ENCODE results near the gene MYDGF.

MYDGF gene

GRCh38 chr19:4650159-4650558 lies 20.0 kb downstream of the MYDGF start:
- no peaks in the 10 kb centered on the region for H3K9me3 ChIP-seq (ENCODE audit: low read length)
- no peak overlapping the region for H3K9ac ChIP-seq (ENCODE audit: low read length)
- peaks cover 24% of the 10 kb centered on the region for H3K36me3 ChIP-seq (ENCODE audit: insufficient read depth, low read length)
- H3K4me1 ChIP-seq (ENCODE audit: insufficient read depth, low read length) = peaks cover 27% of the 10 kb centered on the region
- no peaks in the 10 kb centered on the region for H3K27me3 ChIP-seq (ENCODE audit: control insufficient read depth in 1 of 2, insufficient read depth in 2 of 2, low read length in 2 of 2)
- no peak overlapping the region for H3K4me3 ChIP-seq (ENCODE audit: low read depth in 1 of 2, low read length in 2 of 2)
- peak overlapping the region; percentile 8 for H3K27ac ChIP-seq (ENCODE audit: low read depth, low read length)

DNA sequence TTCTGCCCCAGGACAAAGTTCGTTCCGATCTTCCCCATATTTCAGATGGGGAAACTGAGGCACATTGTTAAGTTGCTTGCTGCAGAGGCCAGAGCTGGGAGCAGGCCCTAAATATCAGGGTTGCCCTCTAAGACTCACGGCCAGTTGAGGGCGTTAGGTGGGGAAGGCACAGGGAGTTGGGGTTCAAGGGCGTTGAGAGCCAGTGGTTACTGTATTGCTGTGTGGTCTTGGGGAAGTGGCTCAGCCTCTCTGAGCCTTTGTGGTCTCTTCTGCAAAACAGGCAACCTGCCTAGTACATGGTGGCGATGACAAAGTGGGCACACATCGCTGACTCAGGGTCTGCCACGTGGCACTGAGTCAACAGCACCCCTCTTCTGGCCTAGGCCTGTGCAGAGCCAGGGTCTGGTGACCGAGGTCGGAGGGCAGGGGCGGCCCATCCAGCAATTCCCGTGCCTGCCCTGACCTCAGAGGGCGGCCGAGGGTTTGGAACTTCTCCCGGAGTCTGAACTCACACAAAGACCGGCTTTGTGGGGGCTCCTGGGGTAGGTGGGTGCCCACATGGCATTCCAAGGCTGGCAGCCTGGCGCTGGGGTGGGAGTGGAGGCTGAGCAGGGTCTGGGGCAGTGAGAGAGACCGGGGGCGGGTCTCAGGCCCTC lies 20.6 kb downstream of the MYDGF start:
- H3K27me3 ChIP-seq (ENCODE audit: control insufficient read depth in 1 of 2, insufficient read depth in 2 of 2, low read length in 2 of 2) = no peaks in the 10 kb centered on the region
- H3K4me1 ChIP-seq (ENCODE audit: insufficient read depth, low read length) = peaks cover 27% of the 10 kb centered on the region
- H3K36me3 ChIP-seq (ENCODE audit: insufficient read depth, low read length) = peaks cover 18% of the 10 kb centered on the region
- H3K4me3 ChIP-seq (ENCODE audit: low read depth in 1 of 2, low read length in 2 of 2) = no peak overlapping the region
- no peaks in the 10 kb centered on the region for H3K9me3 ChIP-seq (ENCODE audit: low read length)
- H3K27ac ChIP-seq (ENCODE audit: low read depth, low read length) = peak overlapping the region; percentile 8
- H3K9ac ChIP-seq (ENCODE audit: low read length) = peak overlapping the region; percentile 40

GRCh38 chr19:4647676-4648644 lies 22.2 kb downstream of the MYDGF start:
- Histone ChIP-seq H3K9ac (ENCODE audit: low read length) (peak overlapping the region; percentile 45), H3K4me1 (ENCODE audit: insufficient read depth, low read length) (peaks cover 27% of the 10 kb centered on the region), H3K27ac (ENCODE audit: low read depth, low read length) (peak overlapping the region; percentile 94), H3K4me3 (ENCODE audit: low read depth in 1 of 2, low read length in 2 of 2) (no peak overlapping the region), H3K27me3 (ENCODE audit: control insufficient read depth in 1 of 2, insufficient read depth in 2 of 2, low read length in 2 of 2) (no peaks in the 10 kb centered on the region), H3K9me3 (ENCODE audit: low read length) (no peaks in the 10 kb centered on the region), H3K36me3 (ENCODE audit: insufficient read depth, low read length) (peaks cover 16% of the 10 kb centered on the region)

- Histone ChIP-seq H3K4me1 (ENCODE audit: insufficient read depth, low read length) (peaks cover 44% of the 10 kb centered on the region), H3K9ac (ENCODE audit: low read length) (no peak overlapping the region), H3K27ac (ENCODE audit: low read depth, low read length) (peak overlapping the region; percentile 86), H3K27me3 (ENCODE audit: control insufficient read depth in 1 of 2, insufficient read depth in 2 of 2, low read length in 2 of 2) (no peaks in the 10 kb centered on the region), H3K36me3 (ENCODE audit: insufficient read depth, low read length) (peaks cover 5% of the 10 kb centered on the region), H3K9me3 (ENCODE audit: low read length) (no peaks in the 10 kb centered on the region), H3K4me3 (ENCODE audit: low read depth in 1 of 2, low read length in 2 of 2) (no peak overlapping the region)
Measured at GRCh38 chr19:4645718-4646117, 24.4 kb downstream of the MYDGF start.

DNA sequence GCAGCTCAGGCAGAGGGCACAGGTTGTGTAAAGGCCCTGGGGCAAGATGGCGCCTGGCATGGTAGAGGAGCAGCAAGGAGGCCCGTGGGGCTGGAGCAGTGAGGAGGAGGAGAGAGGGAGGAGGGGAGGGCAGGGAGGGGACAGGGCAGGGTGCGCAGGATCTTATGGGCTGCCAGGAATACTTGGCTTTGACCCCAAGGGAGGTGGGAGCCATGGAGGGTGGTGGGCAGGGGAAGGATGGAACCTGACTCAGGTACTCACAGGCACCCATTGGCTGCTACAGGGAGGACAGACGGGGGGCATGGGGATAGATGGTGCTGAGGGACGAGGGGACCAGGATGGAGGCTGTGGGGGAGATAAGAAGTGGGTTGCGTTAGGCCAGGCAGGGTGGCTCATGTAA lies 27.5 kb downstream of the MYDGF start:
- Histone ChIP-seq H3K9me3 (ENCODE audit: low read length) (no peaks in the 10 kb centered on the region), H3K4me1 (ENCODE audit: insufficient read depth, low read length) (peaks cover 26% of the 10 kb centered on the region), H3K27ac (ENCODE audit: low read depth, low read length) (no peak overlapping the region)

DNA sequence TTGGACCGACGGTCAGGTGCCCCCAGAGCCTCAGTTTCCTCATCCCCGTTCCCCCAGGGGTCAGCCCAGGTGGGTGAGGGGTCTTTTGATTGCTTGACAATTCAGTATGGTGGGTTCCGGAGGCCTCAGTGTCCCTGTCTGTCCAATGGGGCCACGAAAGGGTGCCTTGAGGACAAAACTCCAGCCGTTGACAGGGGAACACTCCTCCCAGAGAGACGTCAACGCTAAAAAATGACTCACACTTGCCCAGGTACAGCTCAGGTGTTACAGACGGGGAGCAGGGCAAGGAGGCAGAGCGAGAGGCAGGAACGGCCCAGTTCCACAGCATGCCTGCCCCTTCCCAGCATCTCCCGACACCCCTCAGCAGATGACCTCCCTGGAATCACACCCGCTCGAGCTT lies 29.0 kb downstream of the MYDGF start:
- H3K4me3 ChIP-seq (ENCODE audit: low read depth in 1 of 2, low read length in 2 of 2) = peak overlapping the region; percentile 96 to 98
- peak overlapping the region; percentile 95 for H3K9ac ChIP-seq (ENCODE audit: low read length)
- peak overlapping the region; percentile 91 for H3K27ac ChIP-seq (ENCODE audit: low read depth, low read length)

More for the DNA sequence above, 27.5 kb downstream of the MYDGF start:
- no peak overlapping the region for H3K4me3 ChIP-seq (ENCODE audit: low read depth in 1 of 2, low read length in 2 of 2)
- H3K9ac ChIP-seq (ENCODE audit: low read length) = no peak overlapping the region
- no peaks in the 10 kb centered on the region for H3K27me3 ChIP-seq (ENCODE audit: control insufficient read depth in 1 of 2, insufficient read depth in 2 of 2, low read length in 2 of 2)
- no peaks in the 10 kb centered on the region for H3K36me3 ChIP-seq (ENCODE audit: insufficient read depth, low read length)

GRCh38 chr19:4640247-4641000 lies 29.7 kb downstream of the MYDGF start:
- no peaks in the 10 kb centered on the region for H3K36me3 ChIP-seq (ENCODE audit: insufficient read depth, low read length)
- H3K27ac ChIP-seq (ENCODE audit: low read depth, low read length) = peak overlapping the region; percentile 91
- no peaks in the 10 kb centered on the region for H3K9me3 ChIP-seq (ENCODE audit: low read length)
- H3K4me1 ChIP-seq (ENCODE audit: insufficient read depth, low read length) = peaks cover 31% of the 10 kb centered on the region
- H3K27me3 ChIP-seq (ENCODE audit: control insufficient read depth in 1 of 2, insufficient read depth in 2 of 2, low read length in 2 of 2) = no peaks in the 10 kb centered on the region
- H3K4me3 ChIP-seq (ENCODE audit: low read depth in 1 of 2, low read length in 2 of 2) = peak overlapping the region; percentile 96 to 98
- H3K9ac ChIP-seq (ENCODE audit: low read length) = peak overlapping the region; percentile 95

More for the DNA sequence above, 29.0 kb downstream of the MYDGF start:
- Histone ChIP-seq H3K36me3 (ENCODE audit: insufficient read depth, low read length) (no peaks in the 10 kb centered on the region), H3K27me3 (ENCODE audit: control insufficient read depth in 1 of 2, insufficient read depth in 2 of 2, low read length in 2 of 2) (no peaks in the 10 kb centered on the region), H3K4me1 (ENCODE audit: insufficient read depth, low read length) (peaks cover 27% of the 10 kb centered on the region), H3K9me3 (ENCODE audit: low read length) (no peaks in the 10 kb centered on the region)

GRCh38 chr19:4639531-4640246 lies 30.5 kb downstream of the MYDGF start:
- H3K9me3 ChIP-seq (ENCODE audit: low read length) = no peaks in the 10 kb centered on the region
- no peaks in the 10 kb centered on the region for H3K27me3 ChIP-seq (ENCODE audit: control insufficient read depth in 1 of 2, insufficient read depth in 2 of 2, low read length in 2 of 2)
- peak overlapping the region; percentile 91 for H3K27ac ChIP-seq (ENCODE audit: low read depth, low read length)
- H3K36me3 ChIP-seq (ENCODE audit: insufficient read depth, low read length) = no peaks in the 10 kb centered on the region
- H3K9ac ChIP-seq (ENCODE audit: low read length) = peak overlapping the region; percentile 95
- H3K4me1 ChIP-seq (ENCODE audit: insufficient read depth, low read length) = peaks cover 31% of the 10 kb centered on the region
- peak overlapping the region; percentile 96 to 98 for H3K4me3 ChIP-seq (ENCODE audit: low read depth in 1 of 2, low read length in 2 of 2)

DNA sequence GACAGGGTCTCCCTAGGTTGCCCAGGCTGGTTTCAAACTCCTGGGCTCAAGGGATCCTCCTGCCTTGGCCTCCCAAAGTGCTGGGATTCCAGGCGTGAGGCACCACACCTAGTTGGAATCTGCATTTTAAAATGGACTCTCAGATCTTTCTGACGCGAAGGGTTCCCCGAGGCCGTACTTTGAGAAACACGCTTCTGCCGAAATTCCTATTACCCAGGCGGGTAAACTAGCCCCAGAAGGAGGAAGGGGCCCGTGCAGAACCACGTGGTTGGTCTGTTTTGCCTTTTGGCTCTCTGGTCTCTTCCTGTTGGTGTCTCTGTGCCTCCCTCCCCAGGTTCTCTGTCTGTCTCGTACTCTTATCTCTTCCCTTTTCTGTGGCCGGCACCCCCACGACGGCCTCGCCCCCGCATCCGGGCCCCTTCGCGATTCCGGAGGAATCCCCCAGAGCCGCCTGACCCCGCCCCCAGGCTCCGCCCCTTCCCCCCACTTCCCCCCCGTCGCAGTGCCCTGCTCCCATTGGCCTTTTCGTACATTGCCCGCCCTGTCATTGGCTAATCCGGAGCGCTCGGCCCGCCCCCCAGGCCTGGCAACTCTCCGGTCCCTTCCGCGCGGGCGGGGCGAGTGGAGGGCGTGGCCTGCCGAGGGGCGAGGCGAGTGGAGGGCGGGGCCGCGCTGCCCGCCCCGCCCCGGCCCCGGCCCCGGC lies 31.2 kb downstream of the MYDGF start, which contains the start of gene TNFAIP8L1:
TNFAIP8L1 (plus strand) TSS at position 689 of the 703 bp plus-strand sequence. CDS start 12,354 bp downstream, outside the sequence.
- Histone ChIP-seq H3K9ac (ENCODE audit: low read length) (peak within 1 kb of the TSS; percentile 95), H3K27ac (ENCODE audit: low read depth, low read length) (peak within 1 kb of the TSS; percentile 91), H3K27me3 (ENCODE audit: control insufficient read depth in 1 of 2, insufficient read depth in 2 of 2, low read length in 2 of 2) (no peaks in the 10 kb centered on the region), H3K9me3 (ENCODE audit: low read length) (no peaks in the 10 kb centered on the region), H3K4me1 (ENCODE audit: insufficient read depth, low read length) (peaks cover 31% of the 10 kb centered on the region), H3K4me3 (ENCODE audit: low read depth in 1 of 2, low read length in 2 of 2) (peak within 1 kb of the TSS; percentile 96 to 98), H3K36me3 (ENCODE audit: insufficient read depth, low read length) (no peaks in the 10 kb centered on the region)

GRCh38 chr19:4638317-4638716 lies 31.8 kb downstream of the MYDGF start:
- peaks cover 31% of the 10 kb centered on the region for H3K4me1 ChIP-seq (ENCODE audit: insufficient read depth, low read length)
- no peaks in the 10 kb centered on the region for H3K9me3 ChIP-seq (ENCODE audit: low read length)
- no peak overlapping the region for H3K9ac ChIP-seq (ENCODE audit: low read length)
- no peak overlapping the region for H3K4me3 ChIP-seq (ENCODE audit: low read depth in 1 of 2, low read length in 2 of 2)
- peak overlapping the region; percentile 49 for H3K27ac ChIP-seq (ENCODE audit: low read depth, low read length)
- H3K36me3 ChIP-seq (ENCODE audit: insufficient read depth, low read length) = no peaks in the 10 kb centered on the region
- H3K27me3 ChIP-seq (ENCODE audit: control insufficient read depth in 1 of 2, insufficient read depth in 2 of 2, low read length in 2 of 2) = no peaks in the 10 kb centered on the region
